Diencephalon (tissue), 1 donor: ENCODE results near the gene ATP10A. TPM values are rescaled to one million over a fixed set of nuclear protein-coding genes. Genes with fewer than 3 reads are reported as not detected.

ENCODE experiments used
- small RNA-seq: library from RNA; depleted of rRNA; stranded (forward); fragments of <200 nt; gene quantifications from one replicate; pipeline ENCODE3, GENCODE V24; 2014
- total RNA-seq: library from RNA; depleted of rRNA; stranded (reverse); fragments of >200 nt; gene quantifications from one replicate; pipeline ENCODE4 v1.2.3, GENCODE V29; 2014

Gene ATP10A
- 1.8 TPM for total RNA-seq

DNA sequence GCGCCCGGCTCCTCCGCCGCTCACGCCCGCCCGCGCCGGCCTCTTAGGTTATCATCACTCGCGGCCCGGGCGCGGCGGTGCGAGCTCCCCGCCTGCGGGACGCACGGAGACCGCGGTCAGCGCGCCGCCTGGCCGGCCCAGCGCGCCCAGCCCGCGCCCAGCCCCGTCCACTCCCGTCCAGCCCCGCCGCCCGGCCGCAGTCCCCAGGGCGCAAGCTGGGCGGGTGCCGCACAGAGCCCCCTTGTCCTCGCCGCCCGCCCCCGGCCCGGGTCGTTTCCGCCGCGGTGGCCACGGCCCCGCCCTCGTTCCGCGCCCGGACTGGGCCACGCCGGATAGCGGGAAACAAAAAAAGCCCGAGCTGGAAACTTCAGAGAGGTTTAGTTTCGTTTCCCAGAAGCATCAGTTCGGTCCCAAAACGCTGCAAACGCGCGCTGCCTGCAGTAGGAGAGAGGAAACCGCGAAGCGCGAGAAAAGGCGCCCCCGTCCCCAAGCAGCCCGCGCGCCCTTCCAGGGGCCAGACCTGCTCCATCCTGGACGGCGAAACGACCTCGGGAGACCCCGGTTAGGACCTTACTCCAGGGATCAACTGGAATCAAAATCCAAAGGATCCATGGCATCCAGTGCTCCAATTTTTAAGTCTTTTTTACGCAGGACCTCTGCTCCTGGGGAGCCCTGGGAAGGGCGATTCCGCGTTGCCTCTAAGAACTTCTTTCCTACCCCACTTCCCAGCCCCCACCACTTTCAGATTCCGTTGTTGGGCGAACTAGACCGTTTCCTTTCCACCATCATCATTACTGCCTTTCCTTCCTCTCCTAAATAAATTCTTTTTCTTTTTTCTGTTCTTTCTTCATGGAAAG, at the start of gene ATP10A:
TSS of gene ATP10A (minus strand) at position 217 of the 857 bp plus-strand sequence. CDS start 231 bp downstream, outside the sequence.

Small RNAs within 50 kb of the gene (small RNA-seq; reads per million reads assigned to genes)
- gene MIR4715 (not detected), gene RNA5SP390 (not detected)
